Progenitor cell of endocrine pancreas (in vitro differentiated cells): Measurements from ENCODE around the gene MAFG. TPM values are rescaled to one million over a fixed set of nuclear protein-coding genes. Genes with fewer than 3 reads are reported as not detected.

Source experiments
- DNase-seq: peaks from one replicate; pipeline ENCODE4 v3.0.0; 2021; ENCODE audit warnings: low spot score; ENCODE audit not compliant: unreplicated experiment
- H3K27ac Mint-ChIP-seq: 2 replicates; pipeline ENCODE4 v1.8.0; 2021; ENCODE audit warnings: mild to moderate bottlenecking, moderate library complexity, mixed read lengths
- H3K27me3 Mint-ChIP-seq: 2 replicates; pipeline ENCODE4 v1.8.0; 2021; ENCODE audit warnings: mixed read lengths
- H3K36me3 Mint-ChIP-seq: 2 replicates; pipeline ENCODE4 v1.8.0; 2022; ENCODE audit warnings: mixed read lengths; ENCODE audit not compliant: insufficient read depth
- H3K4me1 Mint-ChIP-seq: 2 replicates; pipeline ENCODE4 v1.8.0; 2021; ENCODE audit warnings: low read depth, mixed read lengths
- H3K4me3 Mint-ChIP-seq: 2 replicates; pipeline ENCODE4 v1.8.0; 2021; ENCODE audit warnings: low read depth, mild to moderate bottlenecking, moderate library complexity, mixed read lengths
- H3K9me3 Mint-ChIP-seq: 2 replicates; pipeline ENCODE4 v1.8.0; 2021; ENCODE audit warnings: low read depth, mixed read lengths
- CTCF ChIP-seq: fragments of 200-600 bp; sonication (generic); IDR thresholded peaks from one replicate; pipeline ENCODE4 v1.5.0; 2021; ENCODE audit warnings: antibody characterized with exemption, mild to moderate bottlenecking; ENCODE audit not compliant: unreplicated experiment
- total RNA-seq: library from RNA; stranded (reverse); gene quantifications from 2 replicates; pipeline ENCODE4 v1.2.1, GENCODE V29; 2021

Gene MAFG
- total RNA-seq, 1 donor from 2014 or later, result 29.5 TPM

- Mint-ChIP-seq H3K4me1 (no peaks in the 10 kb centered on the region), H3K27ac (no peak overlapping the region), H3K27me3 (peaks cover 9% of the 10 kb centered on the region), H3K4me3 (no peak overlapping the region), H3K36me3 (peaks cover 12% of the 10 kb centered on the region), H3K9me3 (no peaks in the 10 kb centered on the region)
- no peak for TF ChIP-seq CTCF
- DNase-seq, result no peak
These were observed 24.1 kb downstream of the MAFG start for GRCh38 chr17:81903415-81903831.

GRCh38 chr17:81902653-81903414 is 24.7 kb downstream of the MAFG start:
- no peak overlapping the region for H3K4me3 Mint-ChIP-seq
- H3K27me3 Mint-ChIP-seq, result peaks cover 9% of the 10 kb centered on the region
- no peak for DNase-seq
- TF ChIP-seq CTCF, result no peak
- H3K36me3 Mint-ChIP-seq, result peaks cover 14% of the 10 kb centered on the region
- no peaks in the 10 kb centered on the region for H3K9me3 Mint-ChIP-seq
- H3K27ac Mint-ChIP-seq, result no peak overlapping the region
- no peaks in the 10 kb centered on the region for H3K4me1 Mint-ChIP-seq

- H3K9me3 Mint-ChIP-seq, result no peaks in the 10 kb centered on the region
- H3K4me1 Mint-ChIP-seq, result no peaks in the 10 kb centered on the region
- TF ChIP-seq CTCF, result no peak
- no peak within 1 kb of the TSS for H3K27ac Mint-ChIP-seq
- H3K27me3 Mint-ChIP-seq, result peaks cover 9% of the 10 kb centered on the region
- H3K36me3 Mint-ChIP-seq, result peaks cover 16% of the 10 kb centered on the region
- H3K4me3 Mint-ChIP-seq, result no peak within 1 kb of the TSS
- no peak for DNase-seq
These were observed 25.4 kb downstream of the MAFG start, which contains the start of gene NPB for GRCh38 chr17:81902023-81902652. Gene NPB (plus strand): TSS chr17:81902238. CDS start chr17:81902278, 40 bp downstream.

- H3K27ac Mint-ChIP-seq, result no peak overlapping the region
- no peaks in the 10 kb centered on the region for H3K4me1 Mint-ChIP-seq
- H3K27me3 Mint-ChIP-seq, result peaks cover 9% of the 10 kb centered on the region
- H3K9me3 Mint-ChIP-seq, result no peaks in the 10 kb centered on the region
- no peak for TF ChIP-seq CTCF
- no peak for DNase-seq
- H3K4me3 Mint-ChIP-seq, result peak overlapping the region; percentile 47
- H3K36me3 Mint-ChIP-seq, result peaks cover 16% of the 10 kb centered on the region
These were observed 26.1 kb downstream of the MAFG start for GRCh38 chr17:81901167-81902022.

- no peak for TF ChIP-seq CTCF
- peaks cover 9% of the 10 kb centered on the region for H3K27me3 Mint-ChIP-seq
- H3K36me3 Mint-ChIP-seq, result peaks cover 17% of the 10 kb centered on the region
- H3K4me1 Mint-ChIP-seq, result no peaks in the 10 kb centered on the region
- no peaks in the 10 kb centered on the region for H3K9me3 Mint-ChIP-seq
- H3K4me3 Mint-ChIP-seq, result no peak overlapping the region
- H3K27ac Mint-ChIP-seq, result no peak overlapping the region
- no peak for DNase-seq
These were observed 27.2 kb downstream of the MAFG start for GRCh38 chr17:81900181-81900820.
